ENCODE results near the gene RUBCN.

Gene RUBCN

DNA sequence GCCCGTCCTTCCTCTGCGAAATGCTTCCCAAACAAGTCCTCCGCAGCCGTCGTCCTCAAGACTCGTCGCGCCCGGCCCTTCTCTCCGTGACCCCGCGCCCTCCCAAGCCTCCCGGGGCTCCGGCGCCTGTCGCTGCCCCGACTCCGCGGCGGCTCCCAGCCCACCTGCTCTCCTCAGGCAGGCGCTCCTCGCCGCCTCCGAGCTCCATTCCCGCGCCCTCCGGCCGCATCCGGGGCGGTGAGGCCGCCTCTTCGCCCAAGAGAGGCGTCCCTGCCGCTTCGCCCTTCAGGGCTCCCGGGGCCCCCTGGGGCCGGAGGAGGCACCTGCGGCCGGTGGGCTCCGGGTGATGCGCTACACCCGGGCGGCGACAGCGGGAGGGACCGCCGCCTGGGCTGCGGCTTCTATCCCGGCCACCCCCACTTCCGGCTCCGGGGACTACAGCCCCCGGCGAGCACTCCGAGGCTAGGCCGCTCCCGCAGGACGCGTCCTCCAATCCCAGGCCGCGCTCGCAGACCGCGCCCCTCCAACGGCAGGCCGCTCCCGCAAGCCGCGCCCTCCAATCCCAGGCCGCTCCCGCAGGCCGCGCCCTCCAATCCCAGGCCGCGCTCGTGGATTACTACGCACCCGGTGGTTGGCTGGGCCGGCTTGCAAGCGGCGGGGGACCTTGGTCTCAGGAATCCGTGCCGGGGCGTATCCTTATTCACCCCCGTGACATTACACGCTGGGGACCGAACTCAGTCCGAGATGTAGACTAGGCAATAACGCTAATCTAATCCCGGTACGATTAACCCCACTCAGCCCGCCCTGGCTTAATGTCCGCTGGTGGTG, at the start of gene RUBCN:
TSS of gene RUBCN (minus strand) at position 414 of the 828 bp plus-strand sequence. CDS start at position 229, 185 bp downstream.
- DNase-seq, result peak; percentile 97

DNA sequence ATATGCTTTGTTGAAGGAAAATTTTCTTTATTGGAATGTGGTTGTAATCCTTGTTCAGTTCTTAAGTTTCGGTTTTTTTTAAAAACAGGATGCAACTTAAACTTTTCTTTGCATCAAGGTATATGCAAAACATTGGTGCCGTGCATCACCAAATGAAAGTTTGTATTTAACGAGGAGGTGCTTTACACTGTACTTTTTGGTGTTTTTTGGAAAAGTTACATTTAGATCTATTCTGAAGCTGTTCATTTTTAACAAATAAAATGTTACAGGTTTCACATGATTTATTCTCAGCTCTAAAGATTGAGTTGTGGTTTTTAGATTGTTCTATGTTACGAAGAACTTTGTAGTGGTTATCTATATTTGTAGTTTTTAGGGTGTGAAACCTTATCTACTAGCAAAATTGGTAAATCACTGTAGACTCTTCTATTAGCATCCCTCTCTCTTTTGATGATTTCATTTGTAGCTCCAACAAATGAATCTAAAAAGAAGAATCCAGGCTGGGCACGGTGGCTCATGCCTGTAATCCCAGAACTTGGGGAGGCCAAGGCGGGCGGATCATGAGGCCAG, 47.4 kb upstream of the RUBCN start:
- DNase-seq, result no peak

DNA sequence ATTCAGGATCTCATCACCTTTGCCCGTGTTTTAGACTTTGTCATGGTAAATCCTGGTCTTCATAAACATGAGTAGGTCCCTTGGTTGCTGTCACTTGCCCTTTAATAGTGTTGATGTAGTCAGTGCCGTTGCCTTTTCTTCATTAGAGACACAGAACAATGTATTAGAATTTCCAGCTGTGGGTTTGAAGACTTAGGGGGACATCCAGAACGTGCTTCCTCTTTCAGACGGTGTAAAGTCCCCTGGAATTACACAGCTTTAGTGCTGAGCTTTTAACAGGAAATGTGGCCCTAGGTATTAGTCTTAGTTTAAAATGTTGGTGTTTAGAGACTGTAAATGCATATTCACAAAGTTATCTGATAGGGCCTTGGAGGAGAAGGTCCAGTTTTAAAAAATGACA, 45.5 kb upstream of the RUBCN start:
- no peak for DNase-seq

DNA sequence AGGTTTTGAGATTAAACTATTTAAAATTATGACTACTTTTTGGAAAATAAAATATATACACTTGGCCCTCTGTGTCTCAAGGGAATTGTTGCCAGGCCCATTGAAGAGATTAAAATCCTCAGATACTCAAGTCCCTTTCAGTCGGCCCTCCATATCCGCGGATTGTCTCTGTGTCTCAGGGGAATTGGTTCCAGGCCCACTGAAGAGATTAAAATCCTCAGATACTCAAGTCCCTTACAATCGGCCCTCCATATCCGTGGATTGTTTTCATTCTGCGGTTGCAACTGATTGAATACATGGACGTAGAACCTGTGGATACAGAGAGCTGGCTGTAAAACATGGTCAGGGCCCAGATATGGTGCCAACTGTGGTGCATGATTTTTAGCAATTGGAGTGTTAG, 38.6 kb upstream of the RUBCN start:
- no peak for DNase-seq

DNA sequence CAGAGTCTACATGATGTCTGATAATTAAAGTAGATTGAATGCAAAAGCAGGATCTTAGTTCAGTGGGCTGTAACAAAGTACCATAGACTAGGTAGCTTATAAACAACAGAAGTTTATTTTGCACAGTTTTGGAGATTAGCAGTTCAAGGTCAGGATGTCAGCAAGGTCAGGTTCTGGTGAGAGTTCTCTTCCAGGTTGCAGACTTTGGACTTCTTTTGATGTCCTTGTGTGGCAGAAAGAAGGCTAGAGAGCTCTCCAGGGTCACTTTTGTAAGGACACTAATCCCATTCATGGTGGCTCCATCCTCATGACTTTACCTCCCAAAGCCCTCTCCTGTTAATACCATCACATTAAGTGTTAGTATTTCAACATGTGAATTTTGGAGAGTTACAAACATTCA, 25.1 kb upstream of the RUBCN start:
- DNase-seq, result no peak

DNA sequence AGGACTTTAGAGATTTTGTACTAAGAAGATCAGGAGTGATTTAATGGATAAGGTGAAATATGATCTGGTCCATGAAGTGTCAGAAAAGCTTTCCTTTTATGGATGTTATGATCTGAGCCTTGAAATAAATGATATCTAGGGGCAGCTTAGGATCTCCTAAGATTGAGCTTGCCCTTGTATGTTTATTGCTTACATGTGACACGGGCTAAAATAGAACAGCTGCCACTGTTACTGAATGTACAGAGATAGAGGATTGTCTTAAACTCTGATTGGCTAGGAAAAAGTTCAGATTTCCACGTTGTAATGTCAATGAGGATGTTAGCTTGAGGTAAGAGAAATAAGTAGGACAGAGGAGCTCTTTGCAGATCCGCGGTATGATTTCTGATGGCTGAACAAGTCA, 21.8 kb upstream of the RUBCN start:
- no peak for DNase-seq

DNA sequence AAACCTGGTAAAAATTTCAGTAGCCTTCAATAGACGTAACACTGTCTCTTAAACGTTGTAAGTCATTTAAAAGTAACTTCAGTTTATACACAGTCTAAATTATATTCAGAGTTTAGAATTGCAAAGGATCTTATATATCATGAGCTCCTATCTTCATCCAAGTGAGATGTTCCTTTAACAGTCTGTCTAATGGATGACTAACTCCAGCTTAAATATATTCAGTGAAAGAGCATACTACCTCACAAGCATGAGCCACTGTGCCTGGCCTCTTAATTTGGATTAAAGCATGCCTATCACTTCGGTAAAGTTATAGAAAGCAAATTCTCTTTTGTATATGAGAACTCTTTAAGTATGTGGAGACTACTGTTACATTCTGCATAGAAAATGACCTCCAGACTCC, 20.0 kb upstream of the RUBCN start:
- no peak for DNase-seq

DNA sequence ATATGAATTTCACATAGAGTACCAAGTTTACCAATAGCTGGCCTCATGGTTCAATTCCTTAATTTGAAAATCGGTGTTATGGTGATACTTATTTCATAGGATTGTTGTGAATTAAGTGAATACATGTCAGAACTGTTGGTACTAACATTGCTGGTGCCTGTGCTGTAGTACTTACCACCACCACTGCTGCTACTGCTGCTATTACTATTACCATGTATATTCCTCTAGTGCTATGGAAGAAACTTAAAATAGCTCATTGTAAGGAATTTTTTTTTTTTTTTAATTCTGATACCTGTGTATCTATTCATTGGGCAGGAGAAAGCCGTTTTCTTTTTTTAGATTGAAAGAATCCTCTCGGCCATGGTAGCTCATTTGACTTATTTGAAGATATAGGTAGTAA, 16.6 kb upstream of the RUBCN start:
- DNase-seq, result no peak

DNA sequence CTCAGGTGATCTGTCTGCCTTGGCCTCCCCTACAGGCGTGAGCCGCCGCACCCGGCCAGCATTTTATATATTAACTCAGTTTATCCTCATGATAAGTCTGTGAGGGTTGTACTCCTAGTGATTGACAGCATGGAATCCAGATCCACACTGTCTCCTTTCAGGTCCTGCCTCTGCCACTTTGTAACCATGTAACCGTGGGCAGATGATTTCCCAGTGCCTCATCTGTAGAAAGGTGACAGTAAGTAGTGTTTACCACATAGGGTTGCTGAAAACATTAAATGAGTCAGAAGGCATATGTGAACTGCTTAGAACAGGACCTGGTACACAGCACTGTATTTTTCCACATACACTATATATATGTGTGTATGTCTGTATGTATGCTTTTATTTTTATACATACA, 15.4 kb upstream of the RUBCN start:
- no peak for DNase-seq

DNA sequence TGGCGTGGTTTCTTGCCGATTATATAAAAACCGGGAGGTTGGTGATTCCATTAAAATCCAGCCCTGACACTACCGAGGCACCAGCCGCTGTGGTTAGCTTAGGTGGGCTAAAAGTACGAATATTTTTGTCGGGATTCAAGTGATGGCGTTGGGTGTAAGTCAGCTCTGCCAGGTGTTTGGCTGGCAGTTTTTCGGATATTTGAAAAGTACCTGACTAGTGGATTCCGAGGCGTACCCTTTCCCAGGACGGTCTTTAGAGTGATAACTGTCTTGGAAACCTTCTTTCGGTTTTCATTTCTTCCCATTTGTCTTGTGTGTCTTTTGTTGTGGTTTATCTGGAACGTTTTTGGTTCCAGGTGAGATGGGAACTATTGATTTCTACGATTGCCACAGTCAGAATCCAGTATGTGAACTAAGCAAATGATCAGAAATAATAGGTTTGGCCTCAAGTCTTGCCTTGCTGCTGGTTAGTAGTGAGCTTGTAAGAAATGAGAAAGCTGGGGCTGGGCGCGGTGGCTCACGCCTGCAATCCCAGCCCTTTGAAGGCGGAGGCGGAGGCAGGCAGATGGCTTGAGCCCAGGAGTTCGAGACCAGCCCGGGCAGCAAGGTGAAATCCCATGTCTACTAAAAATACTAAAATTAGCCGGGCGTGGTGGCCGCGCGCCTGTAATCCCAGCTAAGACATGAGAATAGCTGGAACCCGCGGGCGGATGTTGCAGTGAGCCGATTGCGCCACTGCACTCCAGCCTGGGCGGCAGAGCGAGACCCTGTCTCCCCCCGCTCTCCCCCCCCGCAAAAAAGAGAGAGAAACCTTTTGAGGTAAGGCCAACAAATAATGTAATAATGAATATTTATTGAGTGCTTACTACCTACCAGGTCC, 14.4 kb upstream of the RUBCN start:
- peak; percentile 45 for DNase-seq

DNA sequence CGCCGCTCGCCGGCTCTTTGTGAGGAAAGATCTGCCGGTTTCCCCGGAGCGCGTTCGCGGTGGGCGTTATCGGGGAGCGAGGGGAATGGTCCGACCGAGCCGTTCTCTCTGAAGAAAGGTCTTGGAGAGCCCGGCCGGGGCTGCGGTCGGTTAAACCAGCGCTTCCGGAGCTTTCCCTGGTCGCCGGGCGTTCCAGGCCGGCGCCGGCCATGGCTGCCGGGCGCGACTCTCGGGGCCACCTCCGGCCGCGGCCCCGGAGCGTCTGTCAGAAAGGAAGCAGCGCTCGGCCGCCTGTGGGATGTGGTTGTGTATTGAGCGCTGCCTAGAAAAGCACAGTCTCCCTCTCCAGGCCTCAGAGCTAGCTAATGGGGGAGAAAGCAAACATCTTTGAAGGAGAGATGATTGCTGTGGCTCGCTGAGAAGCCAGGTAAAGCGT, 13.7 kb upstream of the RUBCN start:
- DNase-seq, result peak; percentile 85

DNA sequence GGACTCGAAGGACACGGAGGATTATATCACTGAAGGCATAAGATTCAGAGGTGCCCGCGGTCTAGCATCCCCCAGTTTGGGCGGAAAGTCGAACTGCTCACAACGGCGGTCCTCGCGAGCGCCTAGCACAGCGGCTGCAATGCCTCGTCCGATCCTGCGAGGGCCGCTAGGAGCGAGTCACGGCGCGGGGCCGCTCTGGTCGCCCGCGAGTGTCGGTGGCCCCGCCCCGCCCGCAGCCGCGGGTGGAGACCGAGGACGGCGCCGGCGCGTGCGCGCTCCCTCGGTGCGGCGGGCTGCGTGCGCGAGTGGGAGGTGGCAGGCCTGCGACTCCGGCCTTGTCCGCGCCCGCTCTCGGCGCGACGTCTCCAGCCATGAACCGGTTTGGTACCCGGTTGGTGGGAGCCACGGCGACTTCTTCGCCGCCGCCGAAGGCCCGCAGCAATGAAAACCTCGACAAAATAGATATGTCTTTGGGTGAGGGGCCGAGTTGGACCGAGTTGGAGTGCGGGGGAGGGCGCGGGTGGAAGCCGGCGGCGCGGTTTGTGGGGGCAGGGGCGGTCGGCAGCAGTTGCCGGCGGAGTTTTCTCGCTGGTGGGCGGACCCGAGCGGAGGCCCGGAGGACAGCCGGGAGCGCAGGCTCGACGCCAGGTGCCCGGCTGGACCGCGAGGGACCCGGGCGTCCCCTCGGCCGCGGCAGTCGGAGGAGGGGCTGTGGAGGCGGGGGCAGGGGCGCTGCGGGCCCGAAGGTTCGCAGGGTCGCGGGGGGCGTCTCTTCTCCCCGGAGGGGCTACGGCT, 13.1 kb upstream of the RUBCN start, which contains the start of gene FYTTD1:
TSS of gene FYTTD1 (plus strand) at position 283 of the 795 bp plus-strand sequence. CDS start at position 372, 89 bp downstream.
- peak; percentile 93 for DNase-seq

DNA sequence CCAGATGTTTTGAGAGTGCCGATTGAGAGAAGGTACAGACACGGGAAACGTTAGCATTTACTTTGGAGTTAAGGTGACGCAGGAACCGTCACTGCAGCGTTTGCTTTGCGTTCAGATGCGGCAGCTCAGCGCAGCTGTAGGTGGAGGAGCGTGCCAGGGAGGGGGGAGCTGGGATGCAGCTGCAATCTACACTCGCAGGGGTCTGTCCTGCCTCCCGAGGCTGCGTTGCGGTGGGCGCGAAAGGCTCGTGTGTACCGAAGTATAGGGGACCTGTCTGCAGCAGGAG, 12.6 kb upstream of the RUBCN start:
- no peak for DNase-seq

DNA sequence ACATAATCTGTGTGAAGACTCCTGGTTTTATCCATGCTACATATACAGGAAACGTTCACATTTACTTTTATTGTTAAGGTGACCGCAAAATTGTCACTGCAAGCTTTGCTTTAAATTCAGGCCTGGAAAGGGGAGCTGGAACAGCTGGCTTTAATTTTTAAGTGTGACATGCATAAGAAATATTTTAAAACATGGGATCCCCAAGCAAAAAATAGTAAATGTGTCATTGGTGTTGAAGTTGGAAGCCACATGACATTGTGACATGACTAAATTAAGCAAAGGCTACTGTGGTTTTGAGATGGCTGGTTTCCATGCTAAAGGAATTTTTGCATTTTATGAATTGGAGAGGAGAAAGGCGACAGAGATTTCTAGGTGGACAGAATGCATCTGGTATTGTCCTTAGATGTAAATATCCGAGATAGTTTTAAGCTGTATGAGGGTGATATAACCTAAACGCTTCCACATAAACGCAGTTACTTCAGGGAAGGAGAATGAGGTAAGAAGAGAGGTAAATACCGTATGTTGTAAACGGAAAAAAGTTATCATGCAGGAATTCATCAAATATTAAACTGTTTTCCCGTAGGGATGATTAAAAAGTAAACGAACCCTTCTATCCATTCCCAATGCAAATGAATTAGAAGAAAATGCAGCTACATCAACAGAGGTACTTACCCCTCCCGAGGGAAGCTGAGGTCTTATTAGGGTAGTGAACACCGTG, 12.1 kb upstream of the RUBCN start:
- DNase-seq, result no peak

DNA sequence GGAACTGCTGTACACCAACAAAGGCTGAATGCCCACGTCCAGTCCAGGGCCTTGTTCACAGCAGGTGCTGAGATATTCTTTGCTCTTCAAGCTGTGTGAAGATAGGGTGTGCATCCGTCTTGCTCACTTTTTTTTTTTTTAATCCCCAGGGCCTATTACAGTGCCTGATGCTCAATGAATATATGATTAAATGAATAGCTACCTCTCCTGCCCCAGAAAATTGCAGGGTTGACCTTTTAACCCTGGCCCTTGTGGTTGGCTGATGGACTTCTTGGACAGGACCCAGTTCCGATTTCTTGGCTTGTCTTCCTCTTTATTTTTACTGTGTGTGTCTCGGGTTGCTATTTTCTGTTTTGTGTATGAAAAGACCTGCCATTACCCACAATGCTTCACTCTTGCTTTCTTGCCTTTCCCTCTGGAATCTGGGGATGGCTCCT, 10.1 kb upstream of the RUBCN start:
- DNase-seq, result no peak

DNA sequence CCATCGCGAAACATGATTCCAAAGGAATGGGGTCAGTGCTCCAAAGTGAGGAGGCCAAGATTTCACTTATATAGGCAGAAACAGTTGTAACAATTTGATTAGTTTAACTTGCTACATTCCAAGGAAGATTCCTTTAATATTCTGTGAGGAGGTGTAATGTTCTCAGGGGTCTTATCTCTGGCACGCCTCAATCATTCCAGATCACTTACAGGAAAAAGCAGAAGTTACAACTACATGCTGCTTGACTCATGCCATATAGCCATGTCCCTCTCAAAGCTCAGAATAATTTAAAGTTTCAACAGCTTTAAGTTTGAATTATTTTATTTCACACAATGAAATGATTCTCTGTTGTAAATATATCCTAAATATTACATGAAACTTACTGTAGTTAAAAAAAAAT, 9.5 kb upstream of the RUBCN start:
- DNase-seq, result no peak

DNA sequence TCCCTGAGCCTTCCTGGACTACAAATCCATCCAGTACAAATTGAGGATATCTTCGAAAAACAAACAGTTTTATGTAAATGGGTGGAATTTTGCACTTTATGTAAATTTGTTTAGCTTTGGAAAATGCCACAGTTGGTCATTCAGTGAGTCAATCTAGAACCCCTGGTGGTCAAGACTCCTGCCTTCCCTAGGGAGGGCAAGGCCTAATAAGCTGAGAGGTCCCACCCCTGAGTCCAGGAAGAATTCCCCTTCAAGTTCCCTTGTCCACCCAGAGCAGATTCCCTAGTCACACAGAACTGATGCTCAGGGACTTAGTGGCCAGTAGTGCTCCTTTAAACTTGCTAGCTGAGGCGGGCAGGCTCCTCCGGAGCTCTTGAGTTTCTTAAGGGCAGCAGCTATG, 6.1 kb upstream of the RUBCN start:
- no peak for DNase-seq

DNA sequence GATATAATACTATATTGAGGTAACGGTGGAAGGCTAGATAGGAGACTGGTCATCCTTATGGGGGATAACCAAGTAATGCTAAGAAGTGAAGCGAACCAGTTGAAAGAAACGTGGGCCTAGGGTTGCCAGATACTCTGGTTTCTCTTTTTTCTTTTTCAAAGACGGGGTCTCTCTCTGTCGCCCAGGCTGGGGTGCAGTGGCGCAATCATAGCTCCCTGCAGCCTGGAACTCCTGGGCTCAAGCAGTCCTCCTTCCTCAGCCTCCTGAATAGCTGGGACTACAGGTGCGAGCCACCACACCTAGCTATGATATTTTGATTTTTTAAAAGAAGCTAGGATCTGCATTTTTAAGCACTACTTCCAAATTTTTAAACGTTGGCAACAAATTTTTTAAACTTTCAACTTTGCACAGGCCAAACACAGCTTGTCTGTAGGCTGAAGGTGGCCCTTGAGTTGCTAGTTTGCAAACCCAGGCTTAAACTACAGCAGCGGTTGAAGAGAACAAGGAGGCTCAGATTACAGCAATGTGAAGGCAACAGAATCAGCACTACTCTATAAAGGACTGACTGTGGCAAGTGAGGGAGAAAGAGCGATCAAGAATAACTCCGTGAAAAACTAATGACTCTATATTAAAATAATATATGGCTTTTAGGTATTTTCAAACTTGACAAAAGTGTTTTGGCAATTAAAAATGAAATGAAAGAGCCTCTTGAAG, 1.2 kb upstream of the RUBCN start:
- DNase-seq, result no peak

DNA sequence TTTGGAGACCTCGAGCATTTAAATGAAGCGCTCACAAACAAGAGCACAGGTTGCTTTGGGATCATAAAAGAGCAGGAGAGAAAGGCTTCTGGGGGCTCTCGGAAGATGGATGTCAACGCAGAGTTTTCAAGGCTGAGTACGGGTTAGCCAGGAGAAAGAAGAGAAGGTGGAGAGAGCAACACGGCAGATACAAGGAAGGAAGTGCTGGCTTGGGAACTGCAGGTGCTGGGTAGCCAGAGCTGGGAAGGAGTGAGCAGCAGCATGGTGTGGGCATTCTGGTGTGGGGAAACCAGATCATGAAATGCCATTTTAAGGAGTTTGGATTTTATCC, 580 bp upstream of the RUBCN start:
- no peak for DNase-seq

DNA sequence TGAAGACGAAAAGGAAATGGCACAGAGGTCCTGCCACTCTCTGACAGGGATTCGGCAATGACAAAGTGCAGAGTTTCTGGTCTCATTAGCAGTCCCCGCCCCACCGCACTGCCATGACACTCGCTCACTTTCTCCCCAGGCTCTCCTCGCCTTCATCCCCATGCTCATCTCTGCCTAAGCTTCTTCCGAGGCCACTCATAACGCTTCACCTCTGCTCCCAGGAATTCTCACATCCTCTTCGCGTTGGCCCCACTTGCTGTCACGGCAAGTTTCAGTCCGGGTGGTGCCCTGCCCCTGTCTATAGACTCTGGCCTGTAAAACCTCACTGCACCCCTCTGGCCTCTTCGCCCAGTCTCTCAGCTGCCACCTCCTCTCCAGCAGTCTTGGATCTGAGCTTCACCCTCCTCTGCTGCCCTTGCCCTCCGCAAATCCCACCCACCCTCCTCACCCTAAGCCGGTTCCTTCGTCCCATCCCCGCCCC, 654 bp downstream of the RUBCN start:
- DNase-seq, result peak; percentile 47

DNA sequence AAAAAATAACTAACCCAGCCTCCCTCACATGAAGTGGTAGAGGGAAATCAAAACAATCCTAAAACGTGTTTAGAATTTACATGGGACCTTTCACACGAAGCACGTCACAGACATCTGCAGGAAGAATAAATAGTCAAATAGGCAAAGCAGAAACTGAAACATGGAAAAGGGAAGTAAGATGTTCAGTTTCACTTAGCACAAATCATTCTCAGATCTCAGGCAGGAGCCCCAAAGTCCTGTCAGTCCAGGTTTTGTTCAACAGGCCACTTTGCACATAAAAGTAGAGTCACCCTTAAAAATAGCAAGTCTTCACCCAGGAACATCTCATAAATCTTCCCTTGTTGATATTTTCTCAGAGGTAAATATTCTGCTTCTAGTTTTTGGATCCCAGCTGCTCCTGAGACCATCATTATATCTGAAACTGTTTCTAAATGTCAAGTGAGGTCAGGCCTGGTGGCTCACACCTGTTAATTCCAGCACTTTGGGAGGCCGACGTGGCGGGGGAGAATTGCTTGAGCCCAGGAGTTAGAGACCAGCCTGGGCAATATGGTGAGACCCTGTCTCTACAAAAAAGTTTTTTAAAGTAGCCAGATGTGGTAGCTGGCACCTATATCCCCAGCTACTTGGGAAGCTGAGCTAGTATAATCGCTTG, 1.9 kb downstream of the RUBCN start:
- DNase-seq, result no peak

Data from retina (tissue), 1 donor.